Measurements from ENCODE around the gene SPDYE5.
"Not testable (repeated sequence)": the region's sequence is repeated elsewhere in the genome, so short reads cannot be mapped to it uniquely, and the experiment has no call there.

The SPDYE5 gene

DNA sequence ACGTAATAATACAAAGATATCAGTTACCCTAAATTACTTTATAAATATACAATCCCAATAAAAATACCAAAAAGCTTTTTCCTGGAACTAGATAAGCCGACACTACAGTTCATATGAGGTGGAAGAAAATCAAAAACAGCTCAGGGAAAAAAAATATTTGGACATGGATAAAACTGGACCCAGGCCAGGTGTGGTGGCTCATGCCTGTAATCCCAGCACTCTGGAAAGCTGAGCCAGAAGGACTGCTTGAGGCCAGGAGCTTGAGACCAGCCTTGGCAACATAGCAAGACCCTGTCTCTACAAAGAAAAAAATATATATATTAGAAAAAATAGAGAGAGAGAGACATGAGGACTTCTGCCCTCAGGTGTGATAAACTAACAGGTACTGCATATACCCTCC lies 26.7 kb downstream of the SPDYE5 start:
- POLR2A ChIA-PET; H3K4me3 ChIP-seq (ENCODE audit: low read depth, low read length); H3K27ac ChIP-seq (ENCODE audit: extremely low read depth, low read depth, low read length); CTCF ChIA-PET; H3K4me1 ChIP-seq (ENCODE audit: control insufficient read depth, insufficient read depth, low read length); H3K9me3 ChIP-seq (ENCODE audit: control insufficient read depth, insufficient read depth, low read depth, low read length): not testable (repeated sequence)
- H3K36me3 ChIP-seq (ENCODE audit: control insufficient read depth in 2 of 2, insufficient read depth in 1 of 2, low read length in 2 of 2) = peaks cover 14 to 24% of the 10 kb centered on the region in 2 experiments

DNA sequence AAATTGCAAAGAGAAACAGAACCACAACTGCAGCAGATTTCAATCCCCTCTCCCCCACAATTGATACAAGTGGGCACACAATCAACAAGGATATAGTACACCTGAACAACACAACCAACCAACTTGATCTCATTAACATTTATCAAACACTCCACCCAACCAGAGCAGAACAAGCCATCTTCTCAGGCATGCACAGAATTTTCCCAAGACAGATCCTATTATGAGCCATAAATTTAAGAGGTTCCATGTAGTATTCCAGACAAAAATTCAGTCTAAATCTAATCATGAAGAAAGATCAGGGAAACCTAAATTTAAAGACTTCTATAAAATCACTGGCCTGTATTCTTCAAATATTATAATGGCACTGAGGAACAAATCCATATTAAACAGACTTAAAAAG lies 29.6 kb downstream of the SPDYE5 start:
- H3K9me3 ChIP-seq (ENCODE audit: control insufficient read depth, insufficient read depth, low read depth, low read length); POLR2A ChIA-PET; H3K4me1 ChIP-seq (ENCODE audit: control insufficient read depth, insufficient read depth, low read length); CTCF ChIA-PET; H3K27ac ChIP-seq (ENCODE audit: extremely low read depth, low read depth, low read length); H3K4me3 ChIP-seq (ENCODE audit: low read depth, low read length): not testable (repeated sequence)
- peaks cover 29 to 39% of the 10 kb centered on the region in 2 experiments for H3K36me3 ChIP-seq (ENCODE audit: control insufficient read depth in 2 of 2, insufficient read depth in 1 of 2, low read length in 2 of 2)
- 0 out of 2 replicates have a peak, but pooled peaks have one; percentile 18 for TF ChIP-seq ZNF157 (tag by site-specific recombination; IDR thresholded peaks at IDR 0.05)

DNA sequence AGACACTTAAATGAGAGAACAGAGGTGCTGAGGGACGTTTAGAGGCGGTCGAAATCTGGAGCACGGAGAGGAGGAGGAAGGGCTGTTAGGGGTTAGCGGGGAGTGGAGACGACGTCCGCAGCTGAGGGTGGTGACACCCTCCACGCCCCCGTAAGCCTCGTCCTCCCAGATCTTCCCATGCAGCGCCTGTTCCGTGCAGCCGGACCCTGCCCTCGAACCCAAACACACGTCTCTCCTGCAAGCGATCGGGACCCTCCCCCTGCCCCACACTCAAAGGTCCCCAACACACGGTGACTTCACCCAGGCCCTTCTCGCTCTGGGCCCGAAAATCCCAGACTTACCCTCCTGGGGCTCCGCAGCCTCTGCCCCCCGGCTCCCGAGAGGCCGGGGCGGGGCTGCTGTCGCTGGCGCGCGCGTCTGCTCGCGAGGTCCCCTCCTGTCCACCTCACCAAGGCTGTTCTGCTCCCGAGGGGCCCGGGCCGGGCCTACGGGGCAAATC lies 35.2 kb downstream of the SPDYE5 start:
- H3K36me3 ChIP-seq (ENCODE audit: control insufficient read depth in 2 of 2, insufficient read depth in 1 of 2, low read length in 2 of 2) = peaks cover 24 to 29% of the 10 kb centered on the region in 2 experiments; a peak in 2 of 3 replicates
- peak overlapping the region; percentile 87; the same call in 1 of the 2 replicates for H3K27ac ChIP-seq (ENCODE audit: extremely low read depth, low read depth, low read length)
- CTCF ChIA-PET; POLR2A ChIA-PET; H3K9me3 ChIP-seq (ENCODE audit: control insufficient read depth, insufficient read depth, low read depth, low read length); H3K4me1 ChIP-seq (ENCODE audit: control insufficient read depth, insufficient read depth, low read length): not testable (repeated sequence)
- H3K4me3 ChIP-seq (ENCODE audit: low read depth, low read length) = peak overlapping the region; percentile 99
- TF ChIP-seq KLF9 (tag by site-specific recombination; IDR thresholded peaks at IDR 0.05; ENCODE audit: low read depth) = peak; percentile 48
- TF ChIP-seq PATZ1 (tag by site-specific recombination; IDR thresholded peaks at IDR 0.05) = peak; percentile 26; the same call in 1 of the 2 replicates
- peak; percentile 22; the same call in 1 of the 2 replicates for TF ChIP-seq GLIS1 (tag by site-specific recombination; IDR thresholded peaks at IDR 0.05)
- TF ChIP-seq SP3 (tag by site-specific recombination; IDR thresholded peaks at IDR 0.05) = 0 out of 2 replicates have a peak, but pooled peaks have one; percentile 15
- TF ChIP-seq ZNF341 (tag by site-specific recombination; IDR thresholded peaks at IDR 0.05; ENCODE audit: low read depth) = peak; percentile 54; the same call in 1 of the 2 replicates
- peak; percentile 52; the same call in 1 of the 2 replicates for TF ChIP-seq GLIS2 (tag by site-specific recombination; IDR thresholded peaks at IDR 0.05)

- Histone ChIP-seq H3K4me3 (ENCODE audit: low read depth, low read length) (no peak overlapping the region), H3K9me3 (ENCODE audit: control insufficient read depth, insufficient read depth, low read depth, low read length) (no peaks in the 10 kb centered on the region), H3K4me1 (ENCODE audit: control insufficient read depth, insufficient read depth, low read length) (peaks cover 3% of the 10 kb centered on the region; the same call in 1 of the 2 replicates), H3K27ac (ENCODE audit: extremely low read depth, low read depth, low read length) (no peak overlapping the region), H3K36me3 (ENCODE audit: control insufficient read depth in 2 of 2, insufficient read depth in 1 of 2, low read length in 2 of 2) (peaks cover 1% of the 10 kb centered on the region in 2 experiments; a peak in 2 of 3 replicates)
- POLR2A ChIA-PET = interaction anchor here (0.7 kb wide), 2 partner anchors 152 to 561 kb away, joined by 3 to 6 read pairs; no protein-coding TSS in a partner anchor
- CTCF ChIA-PET = interaction anchor here (1.2 kb wide), 1 partner anchor 231 kb away, joined by 3 read pairs; no protein-coding TSS in a partner anchor
- TF ChIP-seq KLF9 (tag by site-specific recombination; IDR thresholded peaks at IDR 0.05; ENCODE audit: low read depth) (no peak), ZNF140 (tag by site-specific recombination; IDR thresholded peaks at IDR 0.05) (no peak), ZNF37A (tag by site-specific recombination; IDR thresholded peaks at IDR 0.05) (no peak), ZNF184 (tag by site-specific recombination; IDR thresholded peaks at IDR 0.05) (peak; percentile 32; the same call in 1 of the 2 replicates), ZNF132 (tag by site-specific recombination; IDR thresholded peaks at IDR 0.05; ENCODE audit: borderline replicate concordance) (no peak), ZBTB17 (tag by site-specific recombination; IDR thresholded peaks at IDR 0.05) (peak; percentile 75), TCF7L2 (IDR thresholded peaks at IDR 0.05; ENCODE audit: borderline replicate concordance, low read depth, low read length) (no peak), KLF16 (tag by site-specific recombination; IDR thresholded peaks at IDR 0.05) (no peak), ZNF600 (tag by site-specific recombination; IDR thresholded peaks at IDR 0.05) (peak; percentile 90), GLIS1 (tag by site-specific recombination; IDR thresholded peaks at IDR 0.05) (peak; percentile 68; the same call in 1 of the 2 replicates), AEBP2 (tag by site-specific recombination; IDR thresholded peaks at IDR 0.05; ENCODE audit: borderline replicate concordance) (no peak), ZNF629 (tag by site-specific recombination; IDR thresholded peaks at IDR 0.05) (peak; percentile 41; the same call in 1 of the 2 replicates), ZNF416 (tag by site-specific recombination; IDR thresholded peaks at IDR 0.05) (no peak), ZNF169 (tag by site-specific recombination; IDR thresholded peaks at IDR 0.05) (no peak), KLF17 (tag by site-specific recombination; IDR thresholded peaks at IDR 0.05) (no peak), ZNF514 (tag by site-specific recombination; IDR thresholded peaks at IDR 0.05) (no peak)
- TF ChIP-seq, protein P1, sequence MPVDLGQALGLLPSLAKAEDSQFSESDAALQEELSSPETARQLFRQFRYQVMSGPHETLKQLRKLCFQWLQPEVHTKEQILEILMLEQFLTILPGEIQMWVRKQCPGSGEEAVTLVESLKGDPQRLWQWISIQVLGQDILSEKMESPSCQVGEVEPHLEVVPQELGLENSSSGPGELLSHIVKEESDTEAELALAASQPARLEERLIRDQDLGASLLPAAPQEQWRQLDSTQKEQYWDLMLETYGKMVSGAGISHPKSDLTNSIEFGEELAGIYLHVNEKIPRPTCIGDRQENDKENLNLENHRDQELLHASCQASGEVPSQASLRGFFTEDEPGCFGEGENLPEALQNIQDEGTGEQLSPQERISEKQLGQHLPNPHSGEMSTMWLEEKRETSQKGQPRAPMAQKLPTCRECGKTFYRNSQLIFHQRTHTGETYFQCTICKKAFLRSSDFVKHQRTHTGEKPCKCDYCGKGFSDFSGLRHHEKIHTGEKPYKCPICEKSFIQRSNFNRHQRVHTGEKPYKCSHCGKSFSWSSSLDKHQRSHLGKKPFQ (tag by site-specific recombination; IDR thresholded peaks at IDR 0.05) = no peak
Observed at GRCh38 chr7:75531359-75531821, 39.3 kb downstream of the SPDYE5 start.
